Fibroblast of lung (primary cell): ENCODE measurements around the gene SLC38A3.

ENCODE experiments used
- CTCF ChIP-seq, 2 donors: IDR thresholded peaks in 1 of 2; conservative IDR thresholded peaks in 1 of 2; 1 replicate in 1 of 2; 2 replicates in 1 of 2; pipeline ENCODE4 v1.5.1; 2011 to 2012; ENCODE audit warnings: low read length in 2 of 2, control low read depth in 1 of 2, inconsistent platforms in 1 of 2, low read depth in 1 of 2, mild to moderate bottlenecking in 1 of 2
- EZH2 ChIP-seq: IDR thresholded peaks from 2 replicates; pipeline ENCODE4 v1.5.1; 2012; ENCODE audit warnings: low read length, control low read depth, mild to moderate bottlenecking; ENCODE audit errors: missing control alignments

GRCh38 chr3:50249457-50249856 lies 44.4 kb downstream of the SLC38A3 start:
- no peak for TF ChIP-seq CTCF (conservative IDR thresholded peaks at IDR 0.05 in 1 of 2, IDR thresholded peaks at IDR 0.05 in 1 of 2; ENCODE audit: low read depth in 1 of 2, low read length in 2 of 2)
- no peak for TF ChIP-seq EZH2
